HG03378 (cell line): Measurements from ENCODE around the gene GPD2.
"Not testable (repeated sequence)": the region's sequence is repeated elsewhere in the genome, so short reads cannot be mapped to it uniquely, and the experiment has no call there.

Source experiments
- ATAC-seq: cut with Tn5 transposase; IDR thresholded peaks from one replicate; pipeline ENCODE4 v1.9.1; 2021; ENCODE audit warnings: mild to moderate bottlenecking, moderate library complexity; ENCODE audit not compliant: unreplicated experiment

The GPD2 gene

GRCh38 chr2:156473445-156473844 lies 37.3 kb downstream of the GPD2 start:
- no peak for ATAC-seq

GRCh38 chr2:156474401-156474800 lies 38.2 kb downstream of the GPD2 start:
- ATAC-seq: no peak

GRCh38 chr2:156476021-156476849 lies 40.1 kb downstream of the GPD2 start:
- peak; percentile 41 for ATAC-seq

- peak; percentile 88 for ATAC-seq
Measured at GRCh38 chr2:156476850-156477206, 40.6 kb downstream of the GPD2 start.

GRCh38 chr2:156480376-156480775 lies 44.2 kb downstream of the GPD2 start:
- no peak for ATAC-seq

- ATAC-seq: no peak
Measured at GRCh38 chr2:156481312-156481711, 45.1 kb downstream of the GPD2 start.

GRCh38 chr2:156483741-156484173 lies 47.6 kb downstream of the GPD2 start:
- ATAC-seq: no peak

GRCh38 chr2:156486147-156486546 lies 50.0 kb downstream of the GPD2 start:
- no peak for ATAC-seq

- ATAC-seq: no peak
Measured at GRCh38 chr2:156486614-156487013, 50.4 kb downstream of the GPD2 start.

GRCh38 chr2:156489195-156489594 lies 53.0 kb downstream of the GPD2 start:
- ATAC-seq: no peak

- no peak for ATAC-seq
Measured at GRCh38 chr2:156489750-156490465, 53.7 kb downstream of the GPD2 start.

- ATAC-seq: no peak
Measured at GRCh38 chr2:156490466-156490840, 54.3 kb downstream of the GPD2 start.

- ATAC-seq: no peak
Measured at GRCh38 chr2:156491176-156491575, 55.0 kb downstream of the GPD2 start.

GRCh38 chr2:156492979-156493378 lies 56.8 kb downstream of the GPD2 start:
- ATAC-seq: no peak

GRCh38 chr2:156495998-156496397 lies 59.8 kb downstream of the GPD2 start:
- not testable (repeated sequence) for ATAC-seq

GRCh38 chr2:156505696-156506095 lies 69.5 kb downstream of the GPD2 start:
- ATAC-seq: peak; percentile 80

- ATAC-seq: no peak
Measured at GRCh38 chr2:156511122-156511521, 74.9 kb downstream of the GPD2 start.

- ATAC-seq: peak; percentile 63
Measured at GRCh38 chr2:156511803-156512202, 75.6 kb downstream of the GPD2 start.

- peak; percentile 42 for ATAC-seq
Measured at GRCh38 chr2:156512451-156512850, 76.3 kb downstream of the GPD2 start.

GRCh38 chr2:156513219-156513618 lies 77.0 kb downstream of the GPD2 start:
- ATAC-seq: no peak

GRCh38 chr2:156517419-156517818 lies 81.2 kb downstream of the GPD2 start:
- no peak for ATAC-seq

- no peak for ATAC-seq
Measured at GRCh38 chr2:156518138-156518537, 82.0 kb downstream of the GPD2 start.
